ENCODE results near the gene INO80.

INO80 gene

DNA sequence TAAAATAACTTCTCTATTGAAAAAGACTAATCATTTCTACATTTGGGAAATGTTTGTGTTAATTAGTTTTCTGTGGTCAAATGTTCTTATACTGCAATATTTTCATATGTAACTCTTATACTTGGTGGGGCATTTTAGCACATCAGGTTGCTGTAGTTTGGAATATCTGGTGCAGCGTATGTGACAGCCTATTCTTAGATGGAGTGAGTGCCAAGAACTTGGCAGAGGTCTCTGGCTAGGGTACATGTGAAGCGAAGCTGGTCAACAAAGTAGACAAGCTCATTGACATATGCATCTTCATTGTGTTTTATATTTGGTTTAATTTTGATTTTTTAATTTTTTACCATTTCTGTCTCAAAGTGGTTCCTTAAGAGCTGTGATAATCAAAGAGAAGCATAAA is 109.6 kb downstream of the INO80 start:
- TF ChIP-seq, protein P1, sequence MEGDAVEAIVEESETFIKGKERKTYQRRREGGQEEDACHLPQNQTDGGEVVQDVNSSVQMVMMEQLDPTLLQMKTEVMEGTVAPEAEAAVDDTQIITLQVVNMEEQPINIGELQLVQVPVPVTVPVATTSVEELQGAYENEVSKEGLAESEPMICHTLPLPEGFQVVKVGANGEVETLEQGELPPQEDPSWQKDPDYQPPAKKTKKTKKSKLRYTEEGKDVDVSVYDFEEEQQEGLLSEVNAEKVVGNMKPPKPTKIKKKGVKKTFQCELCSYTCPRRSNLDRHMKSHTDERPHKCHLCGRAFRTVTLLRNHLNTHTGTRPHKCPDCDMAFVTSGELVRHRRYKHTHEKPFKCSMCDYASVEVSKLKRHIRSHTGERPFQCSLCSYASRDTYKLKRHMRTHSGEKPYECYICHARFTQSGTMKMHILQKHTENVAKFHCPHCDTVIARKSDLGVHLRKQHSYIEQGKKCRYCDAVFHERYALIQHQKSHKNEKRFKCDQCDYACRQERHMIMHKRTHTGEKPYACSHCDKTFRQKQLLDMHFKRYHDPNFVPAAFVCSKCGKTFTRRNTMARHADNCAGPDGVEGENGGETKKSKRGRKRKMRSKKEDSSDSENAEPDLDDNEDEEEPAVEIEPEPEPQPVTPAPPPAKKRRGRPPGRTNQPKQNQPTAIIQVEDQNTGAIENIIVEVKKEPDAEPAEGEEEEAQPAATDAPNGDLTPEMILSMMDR (IDR thresholded peaks at IDR 0.05) = no peak

DNA sequence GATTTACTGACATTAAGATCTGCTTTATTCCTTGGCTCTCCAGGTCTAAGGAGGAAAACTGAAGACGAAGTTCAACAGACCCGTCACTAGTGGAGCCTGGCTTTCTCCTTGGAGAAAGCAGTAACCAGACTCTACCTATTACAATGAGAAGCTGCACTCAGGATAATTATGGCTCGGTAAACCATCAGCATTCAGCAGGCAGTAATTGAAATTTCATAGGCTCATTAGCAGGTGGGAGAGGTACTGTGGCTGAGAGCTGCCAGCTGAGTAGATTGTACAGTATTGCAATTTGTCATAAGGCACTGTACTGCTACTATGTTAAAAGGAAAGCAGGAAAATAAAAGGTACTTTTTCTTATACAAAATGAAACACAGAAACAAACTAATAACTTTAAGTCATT is 111.6 kb downstream of the INO80 start:
- TF ChIP-seq, protein P1 (IDR thresholded peaks at IDR 0.05) = no peak

DNA sequence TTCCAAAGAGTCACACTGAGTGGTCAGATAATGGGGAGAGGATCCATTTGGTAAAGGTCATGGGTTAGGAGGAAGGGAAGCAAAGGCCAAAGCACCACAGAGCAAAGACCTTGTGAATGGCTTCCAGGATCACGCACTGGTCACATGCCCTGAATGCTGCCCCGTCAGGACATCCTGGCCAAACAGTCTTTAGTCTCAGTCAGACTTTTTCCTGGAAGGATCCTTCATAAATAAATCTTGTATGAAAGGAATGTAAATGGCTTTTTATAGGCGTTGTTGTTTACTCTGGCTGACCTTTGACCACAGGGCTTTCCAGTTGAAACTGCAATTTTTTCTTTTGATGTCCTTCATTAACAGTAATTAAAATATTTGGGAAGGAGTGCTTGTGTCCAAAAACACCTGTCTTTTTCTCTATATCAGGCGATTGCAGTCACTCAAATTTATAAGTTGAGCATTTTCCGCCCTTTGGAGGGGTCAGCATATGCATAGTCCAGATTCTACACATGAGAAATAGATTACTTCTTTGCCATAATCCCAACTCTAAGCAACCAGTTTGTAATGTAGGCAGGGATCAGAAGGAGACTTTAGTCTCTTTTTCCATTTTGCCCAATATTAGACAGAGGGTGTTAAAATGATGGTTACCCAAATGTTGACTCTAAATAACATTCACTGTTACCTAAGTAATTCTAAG is 114.4 kb downstream of the INO80 start:
- TF ChIP-seq, protein P1 (IDR thresholded peaks at IDR 0.05) = no peak

DNA sequence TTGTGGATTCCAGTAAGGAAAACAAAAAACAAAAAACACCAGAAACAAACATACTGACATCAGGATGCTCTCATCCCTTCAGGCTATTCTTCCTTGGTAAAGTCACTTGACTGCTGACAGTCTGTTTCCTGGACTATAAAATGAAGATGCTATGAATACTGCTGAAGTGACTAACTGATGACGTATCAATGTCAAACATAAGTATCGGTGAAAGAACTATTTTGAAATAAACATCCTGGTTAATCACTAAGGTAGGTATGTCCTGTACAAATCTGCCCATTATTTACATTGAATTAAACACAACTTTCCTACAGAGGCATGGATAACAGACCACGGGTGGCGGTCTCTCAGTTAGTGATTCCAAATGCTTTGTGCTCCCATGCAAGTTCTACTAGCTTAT is 116.9 kb downstream of the INO80 start:
- TF ChIP-seq, protein P1 (IDR thresholded peaks at IDR 0.05) = no peak

DNA sequence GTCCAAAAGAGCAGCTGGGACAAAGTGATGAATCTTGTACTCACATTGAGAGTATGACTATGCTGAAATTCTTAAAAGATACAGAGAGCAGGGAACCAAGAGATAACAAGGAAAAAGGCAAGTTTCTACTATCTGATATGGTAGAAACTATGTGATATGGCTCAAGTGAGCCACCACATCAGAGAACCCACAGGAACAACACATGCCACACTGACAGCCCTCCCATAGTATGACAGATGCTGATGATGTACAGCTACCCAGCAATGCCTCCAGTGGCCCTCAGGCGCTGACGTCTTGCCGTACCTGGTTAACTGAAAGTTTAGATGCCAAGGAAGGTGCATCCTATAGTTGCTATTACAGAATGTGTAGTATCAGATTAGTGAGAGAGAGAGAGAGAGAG is 120.4 kb downstream of the INO80 start:
- TF ChIP-seq, protein P1 (IDR thresholded peaks at IDR 0.05) = no peak

DNA sequence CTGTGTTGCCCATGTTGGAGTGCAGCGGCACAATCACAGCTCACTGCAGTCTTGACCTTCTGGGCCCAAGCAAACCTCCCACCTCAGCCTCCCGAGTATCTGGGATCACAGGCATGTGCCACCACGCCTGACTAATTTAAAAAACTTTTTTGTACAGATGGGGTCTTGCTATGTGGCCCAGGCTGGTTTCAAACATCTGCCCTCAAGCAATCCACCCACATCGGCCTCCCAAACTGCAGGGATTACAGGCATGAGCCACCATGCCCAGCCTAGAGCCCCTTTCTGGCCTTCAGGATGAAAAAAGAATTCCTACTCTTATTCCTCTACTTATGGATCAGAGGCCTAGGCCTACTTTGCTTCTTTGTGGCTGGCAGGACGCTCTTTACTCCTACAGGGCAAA is 123.3 kb downstream of the INO80 start:
- TF ChIP-seq, protein P1 (IDR thresholded peaks at IDR 0.05) = no peak

DNA sequence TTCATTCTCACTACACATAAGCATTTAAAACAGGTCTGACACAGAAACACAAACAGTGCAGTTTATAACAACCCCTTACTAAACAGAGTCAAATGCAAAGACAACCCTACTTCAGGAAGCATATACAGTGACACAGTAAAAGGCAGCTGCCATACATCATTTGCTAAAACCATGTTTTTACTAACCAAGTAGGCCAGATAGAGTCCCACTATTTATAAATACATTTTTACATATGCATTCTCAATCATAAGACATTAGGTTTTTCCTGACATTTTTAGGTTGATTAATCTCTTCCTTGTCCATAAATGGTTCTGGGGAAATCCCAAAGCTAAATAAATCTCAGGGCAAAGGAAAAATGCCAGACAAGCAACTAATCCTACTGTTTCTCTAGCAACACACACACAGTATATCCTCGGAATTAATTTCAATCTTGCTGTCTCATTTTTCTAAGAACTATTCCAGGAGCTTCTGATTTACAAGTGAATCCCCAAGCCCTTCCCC is 123.8 kb downstream of the INO80 start:
- TF ChIP-seq, protein P1 (IDR thresholded peaks at IDR 0.05) = no peak

DNA sequence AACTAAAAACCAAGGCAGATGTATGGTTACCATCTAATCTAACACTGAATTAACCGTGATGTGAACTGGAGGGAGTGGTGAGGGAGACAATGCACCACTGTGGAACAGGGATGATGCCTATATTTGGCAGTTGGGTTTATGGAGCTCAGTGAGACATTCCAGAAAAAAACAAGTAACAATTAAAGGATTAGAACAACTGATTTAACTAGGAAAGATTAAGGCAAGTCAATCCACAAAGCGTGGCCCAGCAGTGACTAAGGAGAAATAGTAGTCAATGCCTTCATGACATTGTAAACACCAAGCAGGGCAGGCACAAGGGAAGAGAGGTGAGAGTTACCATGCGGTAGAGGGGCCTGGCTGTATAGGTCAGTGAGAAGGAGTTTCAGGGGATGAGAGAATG is 124.7 kb downstream of the INO80 start:
- TF ChIP-seq, protein P1 (IDR thresholded peaks at IDR 0.05) = no peak

Data from LNCAP (cell line).